ENCODE results near the gene ULK4.

The ULK4 gene

DNA sequence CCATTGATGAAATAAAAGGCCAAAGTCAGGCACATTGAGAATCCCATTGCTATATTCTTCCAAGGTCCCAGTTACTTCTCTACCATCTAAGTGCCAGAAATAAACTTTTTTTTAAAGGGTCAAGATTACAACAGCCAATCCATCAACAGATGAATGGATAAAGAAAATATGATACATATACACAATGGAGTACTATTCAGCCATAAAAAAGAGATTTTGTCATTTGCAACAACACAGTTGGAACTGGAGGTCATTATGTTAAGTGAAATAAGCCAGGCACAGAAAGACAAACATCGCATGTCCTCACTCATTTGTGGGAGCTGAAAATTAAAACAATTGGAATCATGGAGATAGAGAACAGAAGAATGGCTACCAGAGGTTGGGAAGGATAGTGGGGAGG lies 25.5 kb downstream of the ULK4 start:
- no peak for TF ChIP-seq JUND (IDR thresholded peaks at IDR 0.05; ENCODE audit: low read depth)

DNA sequence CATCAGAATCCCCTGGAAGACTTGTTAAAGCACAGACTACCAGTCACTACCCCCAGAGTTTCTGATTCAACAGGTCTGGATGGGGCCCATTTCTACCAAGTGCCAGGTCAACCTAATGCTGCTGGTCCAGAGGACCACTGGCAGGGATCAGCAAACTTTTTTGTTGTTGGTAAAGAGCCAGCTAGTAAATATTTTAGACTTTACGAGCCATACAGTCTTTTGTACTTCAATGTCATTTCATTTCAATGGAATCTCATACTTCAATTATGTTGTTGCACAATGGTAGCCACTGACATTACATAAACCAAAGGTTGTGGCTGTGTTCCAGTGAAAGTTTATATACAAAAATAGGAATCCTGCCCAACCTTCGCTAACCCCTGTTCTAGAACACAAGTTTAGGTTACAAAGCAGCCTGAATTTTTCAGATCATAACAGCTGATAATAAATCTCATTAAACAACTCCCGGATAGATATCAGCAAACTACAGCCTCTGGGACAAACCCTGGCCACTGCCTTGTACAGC lies 28.7 kb downstream of the ULK4 start:
- DNase-seq (ENCODE audit: low read depth in 1 of 2, low spot score in 1 of 2): peak in 1 of 2 experiments; percentile 83
- in situ Hi-C loops (cut with HindIII; ENCODE audit: low pct_unique_long_range_greater_than_20kb, low sequenced_read_pairs): no loop called here
- no peak for TF ChIP-seq JUND (IDR thresholded peaks at IDR 0.05; ENCODE audit: low read depth)

More for the DNA sequence above, 25.5 kb downstream of the ULK4 start:
- DNase-seq (ENCODE audit: low read depth in 1 of 2, low spot score in 1 of 2): no peak
- in situ Hi-C loops (cut with HindIII; ENCODE audit: low pct_unique_long_range_greater_than_20kb, low sequenced_read_pairs): no loop called here

DNA sequence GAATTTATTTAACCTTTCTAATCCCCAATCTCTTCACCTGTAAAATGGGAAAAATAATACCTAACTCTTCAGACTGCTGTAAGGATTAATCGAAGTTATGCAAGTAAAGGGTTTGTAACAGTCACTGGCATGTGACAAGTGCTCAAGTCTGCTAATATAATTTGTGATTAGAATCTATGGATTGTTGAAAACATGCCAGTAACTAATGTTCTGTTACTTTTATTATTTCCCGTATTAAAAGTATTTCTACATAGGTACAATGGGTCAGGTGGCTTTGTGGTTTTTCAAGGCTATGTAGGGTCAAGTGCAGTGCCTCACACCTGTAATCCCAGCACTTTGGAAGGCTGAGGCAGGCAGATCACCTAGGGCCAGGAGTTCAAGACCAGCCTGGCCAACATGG lies 29.4 kb downstream of the ULK4 start:
- in situ Hi-C loops (cut with HindIII; ENCODE audit: low pct_unique_long_range_greater_than_20kb, low sequenced_read_pairs): no loop called here
- peak in 1 of 2 experiments; percentile 78 for DNase-seq (ENCODE audit: low read depth in 1 of 2, low spot score in 1 of 2)

DNA sequence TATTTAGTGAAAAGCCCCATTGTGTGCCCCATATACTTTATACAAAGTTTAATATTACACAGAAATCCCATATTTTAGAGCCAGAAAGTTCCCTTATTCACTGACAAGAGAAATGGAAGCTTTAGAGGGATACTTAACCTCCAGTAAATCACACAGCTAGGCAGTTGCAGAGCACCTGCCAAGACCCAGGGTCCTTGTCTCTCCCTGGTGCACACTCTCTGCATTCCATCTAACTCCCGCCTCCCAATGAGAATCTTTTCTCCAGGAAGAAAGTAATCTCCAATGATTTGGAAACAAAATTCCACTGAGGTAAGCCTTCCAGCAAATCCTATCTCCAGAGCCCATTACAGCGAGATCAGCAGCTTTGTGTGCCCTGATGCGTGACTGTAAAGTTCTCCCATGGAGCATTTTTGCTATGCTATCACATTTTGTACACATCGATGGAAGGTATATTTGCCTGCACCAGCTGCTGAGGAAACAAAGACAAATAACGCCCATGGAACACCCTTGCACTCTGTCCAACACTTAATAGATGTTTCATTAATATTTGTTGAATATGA lies 41.4 kb downstream of the ULK4 start:
- in situ Hi-C loops (cut with HindIII; ENCODE audit: low pct_unique_long_range_greater_than_20kb, low sequenced_read_pairs): no loop called here

More for the DNA sequence above, 29.4 kb downstream of the ULK4 start:
- no peak for TF ChIP-seq JUND (IDR thresholded peaks at IDR 0.05; ENCODE audit: low read depth)

DNA sequence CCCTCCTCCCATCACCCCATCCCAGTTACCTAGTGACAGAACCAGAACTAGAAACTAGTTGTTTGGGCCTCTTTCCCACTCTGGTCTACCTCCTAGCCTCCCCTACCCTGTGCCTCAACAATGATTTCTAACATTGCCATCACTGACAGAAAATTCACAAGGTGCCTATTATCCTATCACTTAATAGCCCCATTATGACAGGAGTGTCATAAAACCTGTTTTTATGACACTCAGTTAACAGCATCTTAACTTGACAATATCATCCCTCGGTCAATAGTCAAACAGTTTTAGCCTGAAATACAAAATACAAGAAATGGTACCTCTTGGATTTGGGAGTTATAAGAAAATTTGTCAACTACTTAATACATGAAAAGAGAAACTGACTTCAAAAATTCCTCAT lies 46.5 kb downstream of the ULK4 start:
- no peak for DNase-seq (ENCODE audit: low read depth in 1 of 2, low spot score in 1 of 2)
- in situ Hi-C loops (cut with HindIII; ENCODE audit: low pct_unique_long_range_greater_than_20kb, low sequenced_read_pairs): no loop called here
- no peak for TF ChIP-seq JUND (IDR thresholded peaks at IDR 0.05; ENCODE audit: low read depth)

More for the DNA sequence above, 41.4 kb downstream of the ULK4 start:
- TF ChIP-seq JUND (IDR thresholded peaks at IDR 0.05; ENCODE audit: low read depth): no peak
- no peak for DNase-seq (ENCODE audit: low read depth in 1 of 2, low spot score in 1 of 2)

DNA sequence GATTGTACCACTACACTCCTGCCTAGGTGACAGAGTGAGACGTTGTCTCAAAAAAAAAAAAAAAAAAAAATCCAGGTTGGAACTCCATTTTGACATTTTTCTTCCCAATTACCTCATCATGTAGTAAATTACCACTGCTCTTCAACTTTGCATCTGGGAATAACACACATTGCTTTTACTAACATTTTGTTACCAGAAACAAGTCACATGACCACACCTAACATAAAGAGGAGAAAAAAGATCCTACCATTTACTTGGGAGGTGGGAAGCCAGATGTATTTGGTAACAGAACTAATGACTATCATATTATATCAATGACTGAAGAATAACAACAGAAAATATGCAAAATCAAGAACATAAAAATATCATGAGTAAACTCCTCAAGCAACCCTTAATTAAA lies 49.6 kb downstream of the ULK4 start:
- no peak for TF ChIP-seq JUND (IDR thresholded peaks at IDR 0.05; ENCODE audit: low read depth)
- DNase-seq (ENCODE audit: low read depth in 1 of 2, low spot score in 1 of 2): no peak
- in situ Hi-C loops (cut with HindIII; ENCODE audit: low pct_unique_long_range_greater_than_20kb, low sequenced_read_pairs): no loop called here

DNA sequence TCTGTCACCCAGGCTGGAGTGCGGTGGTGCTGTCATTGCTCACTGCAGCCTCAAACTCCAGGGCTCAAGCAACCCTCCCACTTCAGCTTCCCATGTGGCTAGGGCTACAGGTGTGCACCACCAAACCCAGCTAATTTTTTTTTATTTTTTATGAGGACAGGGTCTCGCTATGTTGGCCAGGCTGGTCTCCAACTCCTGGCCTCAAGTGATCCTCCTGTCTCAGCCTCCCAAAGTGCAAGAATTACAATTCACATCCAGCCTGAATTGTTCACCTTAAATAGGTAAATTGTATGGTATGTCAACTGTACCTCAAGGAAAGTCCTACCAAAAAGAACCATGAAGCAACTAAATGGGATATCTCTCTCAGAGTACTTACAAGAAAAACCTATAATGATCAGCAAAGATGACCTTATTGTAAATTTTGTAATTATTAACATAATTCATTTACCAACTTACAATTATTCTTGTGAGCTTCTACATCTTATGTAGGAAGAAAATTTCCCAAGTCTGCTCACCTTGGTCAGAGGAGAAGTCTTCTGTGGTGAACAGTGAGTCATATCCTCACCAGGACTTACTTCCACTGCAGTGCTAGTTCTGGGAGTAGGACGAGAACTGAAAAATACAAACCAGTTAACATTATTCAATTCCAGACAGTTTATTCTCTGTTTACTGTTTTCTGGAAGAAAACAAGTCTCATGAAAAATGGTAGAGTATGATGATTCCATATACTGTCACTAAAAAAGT lies 54.4 kb downstream of the ULK4 start:
- no peak for TF ChIP-seq JUND (IDR thresholded peaks at IDR 0.05; ENCODE audit: low read depth)
- DNase-seq (ENCODE audit: low read depth in 1 of 2, low spot score in 1 of 2): no peak
- in situ Hi-C loops (cut with HindIII; ENCODE audit: low pct_unique_long_range_greater_than_20kb, low sequenced_read_pairs): no loop called here

DNA sequence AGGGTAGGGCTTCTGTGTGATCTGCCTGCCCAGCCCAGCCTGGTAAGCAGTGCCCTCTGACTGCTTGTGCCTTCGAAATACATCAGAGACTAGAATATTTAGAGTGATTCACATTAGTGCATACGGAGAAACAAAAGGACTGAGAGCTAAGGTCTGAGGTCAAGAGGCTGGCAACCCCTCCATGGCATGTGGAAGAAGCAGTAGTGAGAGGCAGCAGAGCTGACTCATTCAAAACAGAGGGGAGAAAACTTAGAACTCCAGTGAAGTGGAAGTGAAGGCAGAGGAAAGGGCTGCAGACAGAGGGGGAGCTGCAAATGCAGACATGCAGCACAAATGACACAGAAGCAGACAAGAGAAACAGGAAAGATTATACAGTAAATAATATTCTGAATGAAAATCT lies 61.6 kb downstream of the ULK4 start:
- no peak for DNase-seq (ENCODE audit: low read depth in 1 of 2, low spot score in 1 of 2)
- no peak for TF ChIP-seq JUND (IDR thresholded peaks at IDR 0.05; ENCODE audit: low read depth)
- in situ Hi-C loops (cut with HindIII; ENCODE audit: low pct_unique_long_range_greater_than_20kb, low sequenced_read_pairs): no loop called here

DNA sequence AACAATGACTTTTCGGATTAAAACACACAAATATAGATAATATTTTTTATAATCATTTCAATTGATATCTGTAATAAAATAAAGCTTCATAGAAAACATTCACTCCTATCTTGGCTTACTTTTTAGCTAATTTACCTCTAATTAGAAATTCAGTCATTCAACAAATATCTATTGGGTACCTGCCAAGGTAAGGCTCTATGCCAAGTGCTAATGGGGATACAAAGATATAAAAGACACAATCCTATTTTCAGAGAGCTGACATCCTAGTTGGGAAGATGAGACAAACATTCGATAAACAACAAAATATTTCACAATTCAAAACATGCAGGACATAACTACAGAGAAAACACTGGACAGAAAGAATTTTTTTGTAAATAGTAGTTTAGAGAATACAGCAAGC lies 63.3 kb downstream of the ULK4 start:
- in situ Hi-C loops (cut with HindIII; ENCODE audit: low pct_unique_long_range_greater_than_20kb, low sequenced_read_pairs): no loop called here
- no peak for TF ChIP-seq JUND (IDR thresholded peaks at IDR 0.05; ENCODE audit: low read depth)
- no peak for DNase-seq (ENCODE audit: low read depth in 1 of 2, low spot score in 1 of 2)

DNA sequence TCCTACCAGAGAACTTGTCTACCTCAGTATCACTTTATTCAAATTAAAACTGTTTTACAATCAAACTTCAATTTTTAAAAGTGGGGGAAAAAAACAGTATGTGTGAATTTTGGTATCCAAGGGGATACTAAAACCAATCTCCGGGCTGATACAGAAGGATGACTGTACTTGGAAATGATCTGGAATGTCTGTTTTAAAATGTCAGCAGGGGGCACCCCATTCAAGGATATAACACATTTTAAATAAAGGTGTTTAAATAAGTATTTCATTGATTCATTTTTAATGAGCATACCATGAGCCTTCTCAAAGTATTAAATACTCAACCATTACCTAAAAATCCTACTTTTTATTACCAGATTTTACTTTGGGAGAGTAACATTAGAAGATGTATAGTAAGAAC lies 67.9 kb downstream of the ULK4 start:
- TF ChIP-seq JUND (IDR thresholded peaks at IDR 0.05; ENCODE audit: low read depth): no peak
- peak in 1 of 2 experiments; percentile 73 for DNase-seq (ENCODE audit: low read depth in 1 of 2, low spot score in 1 of 2)
- in situ Hi-C loops (cut with HindIII; ENCODE audit: low pct_unique_long_range_greater_than_20kb, low sequenced_read_pairs): no loop called here

DNA sequence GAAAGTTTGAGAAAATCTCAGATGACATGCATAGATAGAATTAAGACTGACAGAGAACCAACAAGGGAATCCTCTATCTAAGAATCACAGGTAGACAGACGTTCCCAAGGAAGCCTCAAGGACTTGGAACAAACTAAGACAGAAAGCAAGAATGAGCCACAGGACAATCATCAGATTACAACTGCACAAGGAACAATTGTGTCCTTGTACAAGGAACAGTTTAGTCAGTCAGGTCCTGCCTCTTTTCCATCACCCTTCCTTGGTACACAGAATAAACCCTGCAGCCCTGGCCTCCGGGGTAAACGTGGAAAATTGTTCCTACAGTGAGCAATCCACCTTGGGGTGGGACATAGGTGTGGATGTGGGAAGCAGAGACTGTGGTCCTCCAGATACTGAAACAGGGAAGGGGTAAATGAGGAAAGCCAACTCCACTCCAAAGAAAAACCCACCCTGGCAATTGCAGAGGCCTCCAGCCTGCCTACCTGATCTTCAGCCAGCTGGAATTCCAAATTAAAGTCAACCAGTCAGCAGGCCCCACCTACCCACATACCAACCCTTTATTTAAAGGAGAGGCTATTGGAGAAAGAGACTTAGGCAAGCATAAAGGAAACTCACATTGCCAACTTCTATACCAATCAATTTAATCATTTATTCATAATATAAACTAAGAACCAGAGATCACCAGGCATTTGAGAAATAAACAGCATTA lies 73.4 kb downstream of the ULK4 start:
- in situ Hi-C loops (cut with HindIII; ENCODE audit: low pct_unique_long_range_greater_than_20kb, low sequenced_read_pairs): no loop called here
- DNase-seq (ENCODE audit: low read depth in 1 of 2, low spot score in 1 of 2): peak in 1 of 2 experiments; percentile 44
- TF ChIP-seq JUND (IDR thresholded peaks at IDR 0.05; ENCODE audit: low read depth): no peak

DNA sequence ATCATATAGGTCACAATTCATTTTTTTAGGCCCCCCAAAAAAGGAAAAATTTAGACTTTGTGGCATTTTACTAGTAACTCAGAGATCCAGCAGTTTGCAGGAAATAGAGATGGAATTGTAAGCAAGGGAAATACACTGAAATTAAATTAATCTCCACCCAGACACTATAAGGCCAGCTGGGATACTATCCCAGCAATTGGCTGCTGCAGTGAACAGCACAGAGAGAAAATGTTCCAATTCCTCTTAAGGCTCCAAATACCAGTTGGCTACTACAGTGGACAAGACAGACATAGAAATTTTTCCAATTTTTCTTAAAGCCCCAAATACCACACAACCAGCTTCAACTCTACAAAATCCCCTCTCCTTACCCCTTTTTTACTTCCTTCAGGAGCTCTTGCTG lies 78.9 kb downstream of the ULK4 start:
- no peak for DNase-seq (ENCODE audit: low read depth in 1 of 2, low spot score in 1 of 2)
- TF ChIP-seq JUND (IDR thresholded peaks at IDR 0.05; ENCODE audit: low read depth): no peak
- in situ Hi-C loops (cut with HindIII; ENCODE audit: low pct_unique_long_range_greater_than_20kb, low sequenced_read_pairs): no loop called here

Data from T47D (cell line).